Hepatocyte (in vitro differentiated cells): ENCODE results near the gene SOX18. TPM values are rescaled to one million over a fixed set of nuclear protein-coding genes. Genes with fewer than 3 reads are reported as not detected.

ENCODE experiments used
- DNase-seq: peaks from one replicate; pipeline ENCODE4 v3.0.0-alpha.2; 2016; ENCODE audit warnings: low spot score
- H2AFZ ChIP-seq: fragments of 200-600 bp; sonication (generic); 2 replicates; pipeline ENCODE4 v1.6.0; 2016; ENCODE audit warnings: antibody characterized with exemption, mild to moderate bottlenecking
- H3K27ac ChIP-seq: fragments of 200-600 bp; sonication (generic); 2 replicates; pipeline ENCODE4 v1.5.1; 2016; ENCODE audit warnings: mild to moderate bottlenecking
- H3K27me3 ChIP-seq: fragments of 200-600 bp; sonication (generic); 2 replicates; pipeline ENCODE4 v1.6.1; 2016
- H3K36me3 ChIP-seq: fragments of 200-600 bp; sonication (generic); replicated peaks from 2 replicates; pipeline ENCODE4 v1.5.1; 2016; ENCODE audit warnings: low read depth; ENCODE audit not compliant: insufficient read depth
- H3K4me1 ChIP-seq: fragments of 200-600 bp; sonication (generic); 2 replicates; pipeline ENCODE4 v1.5.1; 2016; ENCODE audit warnings: mild to moderate bottlenecking, moderate library complexity; ENCODE audit not compliant: insufficient read depth
- H3K4me2 ChIP-seq: fragments of 200-600 bp; sonication (generic); 2 replicates; pipeline ENCODE4 v1.6.0; 2016
- H3K4me3 ChIP-seq: fragments of 200-600 bp; sonication (generic); 2 replicates; pipeline ENCODE4 v1.5.1; 2016; ENCODE audit warnings: mild to moderate bottlenecking
- H3K79me2 ChIP-seq: fragments of 200-600 bp; sonication (generic); 2 replicates; pipeline ENCODE4 v1.6.0; 2017; ENCODE audit warnings: mild to moderate bottlenecking
- H3K9me2 ChIP-seq: fragments of 200-600 bp; sonication (generic); replicated peaks from 2 replicates; pipeline ENCODE4 v1.6.0; 2017; ENCODE audit warnings: mild to moderate bottlenecking; ENCODE audit not compliant: insufficient read depth
- H3K9me3 ChIP-seq: fragments of 200-600 bp; sonication (generic); 2 replicates; pipeline ENCODE4 v1.5.1; 2016; ENCODE audit warnings: low read depth, mild to moderate bottlenecking
- H4K20me1 ChIP-seq: fragments of 200-600 bp; sonication (generic); 2 replicates; pipeline ENCODE4 v1.6.0; 2016; ENCODE audit warnings: mild to moderate bottlenecking; ENCODE audit not compliant: insufficient read depth, poor library complexity, severe bottlenecking
- CTCF ChIP-seq: fragments of 200-600 bp; sonication (generic); IDR thresholded peaks from 2 replicates; pipeline ENCODE4 v1.5.1; 2016; ENCODE audit warnings: antibody characterized with exemption, mild to moderate bottlenecking; ENCODE audit not compliant: poor library complexity
- EZH2 ChIP-seq: fragments of 200-600 bp; sonication (generic); IDR thresholded peaks from 2 replicates; pipeline ENCODE4 v1.6.1; 2016; ENCODE audit warnings: antibody characterized with exemption, mild to moderate bottlenecking, borderline replicate concordance
- EZH2phosphoT487 ChIP-seq: fragments of 200-600 bp; sonication (generic); IDR thresholded peaks from one replicate; pipeline ENCODE4 v1.6.1; 2018; ENCODE audit warnings: antibody characterized with exemption, mild to moderate bottlenecking, low read depth, moderate library complexity; ENCODE audit not compliant: unreplicated experiment, severe bottlenecking
- WGBS: methylation state at CpG from one replicate; pipeline ENCODE4 v1.1.6; 2016; ENCODE audit warnings: low lambda C conversion rate; ENCODE audit errors: missing lambda C conversion rate; 5-methylcytosine and 5-hydroxymethylcytosine counted together
- polyA plus RNA-seq: library from polyadenylated mRNA; unstranded; fragments of >200 nt; fragmentation: Nextera tagmentation; extraction: Ambion mirVana; gene quantifications from 2 replicates; pipeline ENCODE4 v1.2.1, GENCODE V29; 2016
- total RNA-seq: library from RNA; depleted of rRNA; stranded (reverse); fragments of >200 nt; gene quantifications from 2 replicates; pipeline ENCODE4 v1.2.3, GENCODE V29; 2014

The SOX18 gene
- total and polyA plus RNA-seq, 2 experiments from 2014 or later: 2.0 TPM; not detected in 1

GRCh38 chr20:64077094-64077493, 27.7 kb upstream of the SOX18 start:
- Histone ChIP-seq H3K79me2 (no peaks in the 10 kb centered on the region), H3K4me1 (peaks cover 9% of the 10 kb centered on the region), H3K4me3 (no peak overlapping the region), H3K9me3 (no peaks in the 10 kb centered on the region), H2AFZ (no peak overlapping the region), H3K27ac (no peak overlapping the region), H3K36me3 (no peaks in the 10 kb centered on the region), H3K4me2 (no peak overlapping the region), H3K27me3 (peaks cover 5% of the 10 kb centered on the region), H3K9me2 (no peaks in the 10 kb centered on the region), H4K20me1 (no peaks in the 10 kb centered on the region)
- no peak for DNase-seq
- 97% methylated on average over 7 of the region's 8 CpGs for WGBS
- TF ChIP-seq EZH2 (no peak), CTCF (no peak)

GRCh38 chr20:64076061-64076997, 26.9 kb upstream of the SOX18 start:
- Histone ChIP-seq H3K27me3 (peaks cover 1% of the 10 kb centered on the region), H3K4me1 (peaks cover 9% of the 10 kb centered on the region), H3K36me3 (no peaks in the 10 kb centered on the region), H3K4me2 (no peak overlapping the region), H3K79me2 (no peaks in the 10 kb centered on the region), H3K27ac (no peak overlapping the region), H4K20me1 (no peaks in the 10 kb centered on the region), H3K4me3 (no peak overlapping the region), H3K9me3 (no peaks in the 10 kb centered on the region), H3K9me2 (no peaks in the 10 kb centered on the region), H2AFZ (no peak overlapping the region)
- DNase-seq: no peak
- WGBS: 97% methylated on average over 21 of the region's 22 CpGs
- TF ChIP-seq EZH2phosphoT487 (no peak), EZH2 (no peak), CTCF (no peak)

- Histone ChIP-seq H4K20me1 (no peaks in the 10 kb centered on the region), H3K9me2 (no peaks in the 10 kb centered on the region), H3K9me3 (no peaks in the 10 kb centered on the region), H3K27me3 (no peaks in the 10 kb centered on the region), H3K4me1 (peaks cover 9% of the 10 kb centered on the region), H3K27ac (no peak overlapping the region), H3K4me2 (no peak overlapping the region), H3K36me3 (no peaks in the 10 kb centered on the region), H3K79me2 (no peaks in the 10 kb centered on the region), H2AFZ (no peak overlapping the region), H3K4me3 (no peak overlapping the region)
- no peak for DNase-seq
- TF ChIP-seq CTCF (no peak), EZH2 (no peak), EZH2phosphoT487 (no peak)
- WGBS: 85% methylated on average over 3 of the region's 12 CpGs
Measured at GRCh38 chr20:64075556-64075955, 26.1 kb upstream of the SOX18 start.
